ENCODE results near the gene H2AZ1.
A peak's percentile ranks its signal among the peaks of the same experiment; 100 is the strongest.

Gene H2AZ1

GRCh38 chr4:99949999-99950912 lies at the start of gene H2AZ1 (continued):
- TF ChIP-seq GLI4 (tag by site-specific recombination; IDR thresholded peaks at IDR 0.05) (peak; percentile 51; the same call in 1 of the 2 replicates), SALL2 (tag by site-specific recombination; IDR thresholded peaks at IDR 0.05; ENCODE audit: borderline replicate concordance) (no peak), ZBTB48 (tag by site-specific recombination; IDR thresholded peaks at IDR 0.05) (peak; percentile 72), KLF8 (tag by site-specific recombination; IDR thresholded peaks at IDR 0.05) (peak; percentile 34; the same call in 1 of the 2 replicates), KLF16 (tag by site-specific recombination; IDR thresholded peaks at IDR 0.05) (peak; percentile 44; the same call in 1 of the 2 replicates), SP2 (tag by site-specific recombination; IDR thresholded peaks at IDR 0.05) (peak; percentile 89), ZNF501 (tag by site-specific recombination; IDR thresholded peaks at IDR 0.05) (0 out of 2 replicates have a peak, but pooled peaks have one; percentile 30), KLF9 (tag by site-specific recombination; IDR thresholded peaks at IDR 0.05; ENCODE audit: low read depth) (peak; percentile 36; the same call in 1 of the 2 replicates), OVOL3 (tag by site-specific recombination; IDR thresholded peaks at IDR 0.05) (peak; percentile 52; the same call in 1 of the 2 replicates), ZBTB17 (tag by site-specific recombination; IDR thresholded peaks at IDR 0.05) (0 out of 2 replicates have a peak, but pooled peaks have one; percentile 33), ZNF391 (tag by site-specific recombination; IDR thresholded peaks at IDR 0.05; ENCODE audit: borderline replicate concordance, low read depth) (peak; percentile 81; the same call in 1 of the 2 replicates), ZNF2 (tag by site-specific recombination; IDR thresholded peaks at IDR 0.05) (peak; percentile 70), OSR2 (tag by site-specific recombination; IDR thresholded peaks at IDR 0.05) (0 out of 2 replicates have a peak, but pooled peaks have one; percentile 22)
- TF ChIP-seq, protein P1, sequence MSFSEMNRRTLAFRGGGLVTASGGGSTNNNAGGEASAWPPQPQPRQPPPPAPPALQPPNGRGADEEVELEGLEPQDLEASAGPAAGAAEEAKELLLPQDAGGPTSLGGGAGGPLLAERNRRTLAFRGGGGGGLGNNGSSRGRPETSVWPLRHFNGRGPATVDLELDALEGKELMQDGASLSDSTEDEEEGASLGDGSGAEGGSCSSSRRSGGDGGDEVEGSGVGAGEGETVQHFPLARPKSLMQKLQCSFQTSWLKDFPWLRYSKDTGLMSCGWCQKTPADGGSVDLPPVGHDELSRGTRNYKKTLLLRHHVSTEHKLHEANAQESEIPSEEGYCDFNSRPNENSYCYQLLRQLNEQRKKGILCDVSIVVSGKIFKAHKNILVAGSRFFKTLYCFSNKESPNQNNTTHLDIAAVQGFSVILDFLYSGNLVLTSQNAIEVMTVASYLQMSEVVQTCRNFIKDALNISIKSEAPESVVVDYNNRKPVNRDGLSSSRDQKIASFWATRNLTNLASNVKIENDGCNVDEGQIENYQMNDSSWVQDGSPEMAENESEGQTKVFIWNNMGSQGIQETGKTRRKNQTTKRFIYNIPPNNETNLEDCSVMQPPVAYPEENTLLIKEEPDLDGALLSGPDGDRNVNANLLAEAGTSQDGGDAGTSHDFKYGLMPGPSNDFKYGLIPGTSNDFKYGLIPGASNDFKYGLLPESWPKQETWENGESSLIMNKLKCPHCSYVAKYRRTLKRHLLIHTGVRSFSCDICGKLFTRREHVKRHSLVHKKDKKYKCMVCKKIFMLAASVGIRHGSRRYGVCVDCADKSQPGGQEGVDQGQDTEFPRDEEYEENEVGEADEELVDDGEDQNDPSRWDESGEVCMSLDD (tag by site-specific recombination; IDR thresholded peaks at IDR 0.05) = peak; percentile 37; the same call in 1 of the 2 replicates
- TF ChIP-seq, protein P2, sequence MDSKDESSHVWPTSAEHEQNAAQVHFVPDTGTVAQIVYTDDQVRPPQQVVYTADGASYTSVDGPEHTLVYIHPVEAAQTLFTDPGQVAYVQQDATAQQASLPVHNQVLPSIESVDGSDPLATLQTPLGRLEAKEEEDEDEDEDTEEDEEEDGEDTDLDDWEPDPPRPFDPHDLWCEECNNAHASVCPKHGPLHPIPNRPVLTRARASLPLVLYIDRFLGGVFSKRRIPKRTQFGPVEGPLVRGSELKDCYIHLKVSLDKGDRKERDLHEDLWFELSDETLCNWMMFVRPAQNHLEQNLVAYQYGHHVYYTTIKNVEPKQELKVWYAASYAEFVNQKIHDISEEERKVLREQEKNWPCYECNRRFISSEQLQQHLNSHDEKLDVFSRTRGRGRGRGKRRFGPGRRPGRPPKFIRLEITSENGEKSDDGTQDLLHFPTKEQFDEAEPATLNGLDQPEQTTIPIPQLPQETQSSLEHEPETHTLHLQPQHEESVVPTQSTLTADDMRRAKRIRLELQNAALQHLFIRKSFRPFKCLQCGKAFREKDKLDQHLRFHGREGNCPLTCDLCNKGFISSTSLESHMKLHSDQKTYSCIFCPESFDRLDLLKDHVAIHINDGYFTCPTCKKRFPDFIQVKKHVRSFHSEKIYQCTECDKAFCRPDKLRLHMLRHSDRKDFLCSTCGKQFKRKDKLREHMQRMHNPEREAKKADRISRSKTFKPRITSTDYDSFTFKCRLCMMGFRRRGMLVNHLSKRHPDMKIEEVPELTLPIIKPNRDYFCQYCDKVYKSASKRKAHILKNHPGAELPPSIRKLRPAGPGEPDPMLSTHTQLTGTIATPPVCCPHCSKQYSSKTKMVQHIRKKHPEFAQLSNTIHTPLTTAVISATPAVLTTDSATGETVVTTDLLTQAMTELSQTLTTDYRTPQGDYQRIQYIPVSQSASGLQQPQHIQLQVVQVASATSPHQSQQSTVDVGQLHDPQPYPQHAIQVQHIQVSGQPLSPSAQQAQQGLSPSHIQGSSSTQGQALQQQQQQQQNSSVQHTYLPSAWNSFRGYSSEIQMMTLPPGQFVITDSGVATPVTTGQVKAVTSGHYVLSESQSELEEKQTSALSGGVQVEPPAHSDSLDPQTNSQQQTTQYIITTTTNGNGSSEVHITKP (tag by site-specific recombination; IDR thresholded peaks at IDR 0.05) = peak; percentile 78
- TF ChIP-seq, protein P3, sequence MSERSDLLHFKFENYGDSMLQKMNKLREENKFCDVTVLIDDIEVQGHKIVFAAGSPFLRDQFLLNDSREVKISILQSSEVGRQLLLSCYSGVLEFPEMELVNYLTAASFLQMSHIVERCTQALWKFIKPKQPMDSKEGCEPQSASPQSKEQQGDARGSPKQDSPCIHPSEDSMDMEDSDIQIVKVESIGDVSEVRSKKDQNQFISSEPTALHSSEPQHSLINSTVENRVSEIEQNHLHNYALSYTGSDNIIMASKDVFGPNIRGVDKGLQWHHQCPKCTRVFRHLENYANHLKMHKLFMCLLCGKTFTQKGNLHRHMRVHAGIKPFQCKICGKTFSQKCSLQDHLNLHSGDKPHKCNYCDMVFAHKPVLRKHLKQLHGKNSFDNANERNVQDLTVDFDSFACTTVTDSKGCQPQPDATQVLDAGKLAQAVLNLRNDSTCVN (tag by site-specific recombination; optimal IDR thresholded peaks at IDR 0.05) = peak; percentile 64
- TF ChIP-seq, protein P4, sequence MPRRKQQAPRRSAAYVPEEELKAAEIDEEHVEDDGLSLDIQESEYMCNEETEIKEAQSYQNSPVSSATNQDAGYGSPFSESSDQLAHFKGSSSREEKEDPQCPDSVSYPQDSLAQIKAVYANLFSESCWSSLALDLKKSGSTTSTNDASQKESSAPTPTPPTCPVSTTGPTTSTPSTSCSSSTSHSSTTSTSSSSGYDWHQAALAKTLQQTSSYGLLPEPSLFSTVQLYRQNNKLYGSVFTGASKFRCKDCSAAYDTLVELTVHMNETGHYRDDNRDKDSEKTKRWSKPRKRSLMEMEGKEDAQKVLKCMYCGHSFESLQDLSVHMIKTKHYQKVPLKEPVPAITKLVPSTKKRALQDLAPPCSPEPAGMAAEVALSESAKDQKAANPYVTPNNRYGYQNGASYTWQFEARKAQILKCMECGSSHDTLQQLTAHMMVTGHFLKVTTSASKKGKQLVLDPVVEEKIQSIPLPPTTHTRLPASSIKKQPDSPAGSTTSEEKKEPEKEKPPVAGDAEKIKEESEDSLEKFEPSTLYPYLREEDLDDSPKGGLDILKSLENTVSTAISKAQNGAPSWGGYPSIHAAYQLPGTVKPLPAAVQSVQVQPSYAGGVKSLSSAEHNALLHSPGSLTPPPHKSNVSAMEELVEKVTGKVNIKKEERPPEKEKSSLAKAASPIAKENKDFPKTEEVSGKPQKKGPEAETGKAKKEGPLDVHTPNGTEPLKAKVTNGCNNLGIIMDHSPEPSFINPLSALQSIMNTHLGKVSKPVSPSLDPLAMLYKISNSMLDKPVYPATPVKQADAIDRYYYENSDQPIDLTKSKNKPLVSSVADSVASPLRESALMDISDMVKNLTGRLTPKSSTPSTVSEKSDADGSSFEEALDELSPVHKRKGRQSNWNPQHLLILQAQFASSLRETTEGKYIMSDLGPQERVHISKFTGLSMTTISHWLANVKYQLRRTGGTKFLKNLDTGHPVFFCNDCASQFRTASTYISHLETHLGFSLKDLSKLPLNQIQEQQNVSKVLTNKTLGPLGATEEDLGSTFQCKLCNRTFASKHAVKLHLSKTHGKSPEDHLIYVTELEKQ (tag by site-specific recombination; IDR thresholded peaks at IDR 0.05; ENCODE audit: borderline replicate concordance) = no peak
